Smooth muscle cell (in vitro differentiated cells): ENCODE measurements around the gene RNF17. TPM values are rescaled to one million over a fixed set of nuclear protein-coding genes. Genes with fewer than 3 reads are reported as not detected.
"Not testable (repeated sequence)": the region's sequence is repeated elsewhere in the genome, so short reads cannot be mapped to it uniquely, and the experiment has no call there.

Experiments
- DNase-seq: peaks from one replicate; lab custom pipeline; 2025; ENCODE audit not compliant: unreplicated experiment; lab: John Stamatoyannopoulos, UW
- H2AFZ ChIP-seq: fragments of 200-600 bp; sonication (generic); 2 replicates; pipeline ENCODE4 v1.6.0; 2016; ENCODE audit warnings: antibody characterized with exemption, low read depth, mild to moderate bottlenecking
- H3F3A ChIP-seq: fragments of 200-600 bp; sonication (generic); 2 replicates; pipeline ENCODE4 v1.6.0; 2017; ENCODE audit warnings: antibody characterized with exemption, low read depth
- H3K27ac ChIP-seq: fragments of 200-600 bp; sonication (generic); 2 replicates; pipeline ENCODE4 v1.5.1; 2016; ENCODE audit warnings: low read depth, mild to moderate bottlenecking
- H3K27me3 ChIP-seq: fragments of 200-600 bp; sonication (generic); 2 replicates; pipeline ENCODE4 v1.6.1; 2016; ENCODE audit warnings: low read depth, mild to moderate bottlenecking
- H3K36me3 ChIP-seq: fragments of 200-600 bp; sonication (generic); 2 replicates; pipeline ENCODE4 v1.5.1; 2016; ENCODE audit warnings: low read depth
- H3K4me1 ChIP-seq: fragments of 200-600 bp; sonication (generic); 2 replicates; pipeline ENCODE4 v1.5.1; 2016; ENCODE audit warnings: low read depth
- H3K4me2 ChIP-seq: fragments of 200-600 bp; sonication (generic); 2 replicates; pipeline ENCODE4 v1.6.0; 2016; ENCODE audit warnings: mild to moderate bottlenecking
- H3K4me3 ChIP-seq: fragments of 200-600 bp; sonication (generic); 2 replicates; pipeline ENCODE4 v1.5.1; 2016; ENCODE audit warnings: mild to moderate bottlenecking
- H3K79me2 ChIP-seq: fragments of 200-600 bp; sonication (generic); 2 replicates; pipeline ENCODE4 v1.6.0; 2016; ENCODE audit warnings: low read depth, mild to moderate bottlenecking
- H3K9ac ChIP-seq: fragments of 200-600 bp; sonication (generic); 2 replicates; pipeline ENCODE4 v1.6.0; 2016; ENCODE audit warnings: low read depth
- H3K9me3 ChIP-seq: fragments of 200-600 bp; sonication (generic); replicated peaks from 2 replicates; pipeline ENCODE4 v1.5.1; 2016; ENCODE audit warnings: low read depth
- H4K20me1 ChIP-seq: fragments of 200-600 bp; sonication (generic); 2 replicates; pipeline ENCODE4 v1.6.0; 2016; ENCODE audit warnings: low read depth
- CTCF ChIP-seq: fragments of 200-600 bp; sonication (generic); IDR thresholded peaks from 2 replicates; pipeline ENCODE4 v1.5.1; 2017; ENCODE audit warnings: borderline replicate concordance, mild to moderate bottlenecking, antibody characterized with exemption; ENCODE audit not compliant: insufficient read depth, poor library complexity, severe bottlenecking
- WGBS: methylation state at CpG from one replicate; pipeline ENCODE4 v1.1.7; 2016; ENCODE audit warnings: low lambda C conversion rate; 5-methylcytosine and 5-hydroxymethylcytosine counted together
- polyA plus RNA-seq: library from polyadenylated mRNA; unstranded; fragments of >200 nt; fragmentation: Nextera tagmentation; extraction: Ambion mirVana; gene quantifications from 2 replicates; pipeline ENCODE4 v1.2.1, GENCODE V29; 2016
- total RNA-seq: library from RNA; depleted of rRNA; stranded (reverse); fragments of >200 nt; gene quantifications from 2 replicates; pipeline ENCODE4 v1.2.3, GENCODE V29; 2014

RNF17 gene
- total and polyA plus RNA-seq, 2 experiments from 2014 or later = not detected

DNA sequence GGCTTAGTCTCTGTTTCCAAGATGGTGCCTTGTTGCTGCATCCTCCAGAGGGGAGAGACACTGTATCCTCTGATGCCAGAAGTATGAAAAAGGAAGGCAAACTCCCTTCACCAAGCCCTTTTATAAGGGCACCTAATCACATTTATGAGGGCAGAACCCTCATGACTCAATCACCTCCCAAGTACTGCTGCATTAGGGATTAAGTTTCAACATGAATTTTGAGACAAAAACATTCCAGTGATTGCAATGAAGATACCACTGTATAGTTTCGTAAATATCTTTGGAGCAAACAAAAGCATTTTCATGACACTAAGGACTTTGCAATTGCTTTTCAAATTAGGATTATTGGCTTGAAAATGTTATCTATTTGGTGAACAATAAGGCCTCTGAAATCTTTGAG is 63.8 kb downstream of the RNF17 start:
- no peak overlapping the region for H3K4me3 ChIP-seq
- 89% methylated on average over 1 of the region's 1 CpG for WGBS
- no peak overlapping the region for H3K27ac ChIP-seq
- no peak overlapping the region for H3K9ac ChIP-seq
- H2AFZ ChIP-seq = no peak overlapping the region
- no peaks in the 10 kb centered on the region for H3K27me3 ChIP-seq
- DNase-seq = no peak
- H4K20me1 ChIP-seq = no peaks in the 10 kb centered on the region
- H3K4me1 ChIP-seq = no peaks in the 10 kb centered on the region
- H3K79me2 ChIP-seq = no peaks in the 10 kb centered on the region
- H3K4me2 ChIP-seq = no peak overlapping the region
- no peaks in the 10 kb centered on the region for H3K9me3 ChIP-seq
- H3F3A ChIP-seq = no peaks in the 10 kb centered on the region
- TF ChIP-seq CTCF = no peak
- no peaks in the 10 kb centered on the region for H3K36me3 ChIP-seq

DNA sequence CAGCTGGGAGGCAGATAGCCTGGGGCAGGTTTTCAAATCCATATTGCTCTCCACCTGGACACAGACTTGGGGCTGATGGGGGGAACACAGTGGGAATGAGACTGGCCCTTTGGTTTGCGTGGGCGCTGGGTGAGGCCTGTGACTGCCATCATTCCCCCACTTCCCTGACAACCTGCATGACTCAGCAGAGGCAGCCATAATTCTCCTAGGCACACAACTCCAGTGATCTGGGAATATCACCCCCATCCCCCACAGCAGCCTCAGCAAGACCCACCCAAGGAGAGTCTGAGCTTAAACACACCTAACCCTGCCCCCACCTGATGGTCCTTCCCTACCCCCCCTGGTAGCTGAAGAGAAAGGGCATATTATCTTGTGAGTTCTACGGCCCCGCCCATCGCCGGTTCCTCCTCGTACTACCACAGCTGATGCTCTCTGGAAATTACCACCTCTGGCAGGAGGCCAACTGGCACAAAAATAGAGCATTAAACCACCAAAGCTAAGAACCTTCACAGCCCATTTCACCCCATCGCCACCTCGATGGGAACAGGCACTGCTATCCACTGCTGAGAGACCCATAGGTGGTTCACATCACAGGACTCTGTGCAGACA is 71.0 kb downstream of the RNF17 start:
- no peaks in the 10 kb centered on the region for H3K27me3 ChIP-seq
- H3K4me2 ChIP-seq = no peak overlapping the region
- no peak for TF ChIP-seq CTCF
- H3F3A ChIP-seq = no peaks in the 10 kb centered on the region
- no peaks in the 10 kb centered on the region for H3K9me3 ChIP-seq
- no peak overlapping the region for H2AFZ ChIP-seq
- WGBS = 95% methylated on average over 9 of the region's 9 CpGs
- H3K79me2 ChIP-seq = no peaks in the 10 kb centered on the region
- H3K36me3 ChIP-seq = no peaks in the 10 kb centered on the region
- DNase-seq = no peak
- no peaks in the 10 kb centered on the region for H4K20me1 ChIP-seq
- no peaks in the 10 kb centered on the region for H3K4me1 ChIP-seq
- H3K9ac ChIP-seq = no peak overlapping the region
- no peak overlapping the region for H3K4me3 ChIP-seq
- no peak overlapping the region for H3K27ac ChIP-seq

DNA sequence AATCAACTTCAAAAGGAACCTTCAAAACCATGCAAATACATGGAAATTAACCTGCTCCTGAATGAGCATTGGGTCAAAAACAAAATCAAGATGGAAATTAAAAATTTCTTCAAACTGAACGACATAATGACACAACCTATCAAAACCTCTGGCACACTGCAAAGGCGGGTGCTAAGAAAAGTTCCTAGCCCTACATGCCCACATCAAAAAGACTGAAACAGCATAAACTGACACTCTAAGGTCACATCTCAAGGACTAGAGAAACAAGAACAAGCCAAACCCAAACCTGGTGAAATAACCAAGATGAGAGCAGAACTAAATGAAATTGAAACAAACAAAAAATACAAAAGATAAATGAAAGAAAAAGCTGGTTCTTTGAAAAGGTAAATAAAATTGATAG is 73.6 kb downstream of the RNF17 start:
- H3K9ac ChIP-seq, H4K20me1 ChIP-seq, H3K27me3 ChIP-seq, H3K4me3 ChIP-seq, DNase-seq, H3K36me3 ChIP-seq, H2AFZ ChIP-seq, H3K4me1 ChIP-seq, H3F3A ChIP-seq, H3K9me3 ChIP-seq, H3K79me2 ChIP-seq, H3K27ac ChIP-seq, H3K4me2 ChIP-seq: not testable (repeated sequence)
- WGBS = 95% methylated on average over 2 of the region's 2 CpGs

DNA sequence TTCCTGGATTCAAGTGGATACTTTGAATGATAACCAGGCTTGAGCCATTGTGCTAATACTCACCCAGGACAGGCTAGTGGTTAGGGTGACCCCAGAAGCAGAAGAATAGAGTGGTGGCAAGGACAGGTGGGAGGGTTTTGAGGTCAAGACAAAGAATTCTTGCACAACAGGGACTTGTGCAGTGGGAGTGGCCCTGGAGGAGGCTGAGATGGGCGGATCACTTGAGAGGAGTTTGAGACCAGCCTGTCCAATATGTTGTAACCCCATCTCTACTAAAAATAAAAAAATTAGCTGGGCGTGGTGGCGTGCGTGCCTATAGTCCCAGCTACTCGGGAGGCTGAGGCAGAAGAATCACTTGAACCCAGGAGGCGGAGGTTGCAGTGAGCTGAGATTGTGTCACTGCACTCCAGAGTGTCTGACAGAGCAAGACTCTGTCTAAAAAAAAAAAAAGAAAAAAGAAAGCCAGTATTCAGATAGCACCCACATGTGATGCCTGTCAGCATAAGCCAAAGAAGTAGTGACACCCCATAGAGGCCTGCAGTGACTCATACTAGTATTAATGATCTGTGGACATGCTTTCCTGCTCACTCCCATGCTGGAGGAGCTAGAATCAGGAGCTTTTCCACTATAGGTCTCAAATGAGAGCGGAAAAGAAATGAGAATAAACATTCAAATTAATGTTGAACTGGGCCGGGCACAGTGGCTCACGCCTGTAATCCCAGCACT is 78.7 kb downstream of the RNF17 start:
- no peaks in the 10 kb centered on the region for H3K36me3 ChIP-seq
- DNase-seq = no peak
- H2AFZ ChIP-seq = no peak overlapping the region
- H3F3A ChIP-seq = no peaks in the 10 kb centered on the region
- no peak overlapping the region for H3K4me2 ChIP-seq
- no peak overlapping the region for H3K4me3 ChIP-seq
- H3K9ac ChIP-seq = no peak overlapping the region
- 78% methylated on average over 9 of the region's 9 CpGs for WGBS
- no peaks in the 10 kb centered on the region for H3K4me1 ChIP-seq
- no peaks in the 10 kb centered on the region for H3K79me2 ChIP-seq
- H3K27me3 ChIP-seq = no peaks in the 10 kb centered on the region
- H3K9me3 ChIP-seq = no peaks in the 10 kb centered on the region
- no peaks in the 10 kb centered on the region for H4K20me1 ChIP-seq
- TF ChIP-seq CTCF = no peak
- no peak overlapping the region for H3K27ac ChIP-seq
